Measurements from ENCODE around the gene HCK.

HCK gene

GRCh38 chr20:32111156-32111686 is 59.2 kb downstream of the HCK start:
- H3K36me3 ChIP-seq (ENCODE audit: control insufficient read depth in 2 of 2, insufficient read depth in 1 of 2, low read length in 2 of 2), result peaks cover 0 to 15% of the 10 kb centered on the region in 2 experiments; a peak in 1 of 3 replicates
- no peak overlapping the region for H3K4me3 ChIP-seq (ENCODE audit: low read depth, low read length)
- H3K4me1 ChIP-seq (ENCODE audit: control insufficient read depth, insufficient read depth, low read length), result 0 out of 2 replicates have a peak, but pooled peaks cover 3% of the 10 kb centered on the region
- no peak overlapping the region for H3K27ac ChIP-seq (ENCODE audit: extremely low read depth, low read depth, low read length)
- no peak for TF ChIP-seq ZNF830 (tag by site-specific recombination; IDR thresholded peaks at IDR 0.05; ENCODE audit: low read depth)
- TF ChIP-seq, protein P1, sequence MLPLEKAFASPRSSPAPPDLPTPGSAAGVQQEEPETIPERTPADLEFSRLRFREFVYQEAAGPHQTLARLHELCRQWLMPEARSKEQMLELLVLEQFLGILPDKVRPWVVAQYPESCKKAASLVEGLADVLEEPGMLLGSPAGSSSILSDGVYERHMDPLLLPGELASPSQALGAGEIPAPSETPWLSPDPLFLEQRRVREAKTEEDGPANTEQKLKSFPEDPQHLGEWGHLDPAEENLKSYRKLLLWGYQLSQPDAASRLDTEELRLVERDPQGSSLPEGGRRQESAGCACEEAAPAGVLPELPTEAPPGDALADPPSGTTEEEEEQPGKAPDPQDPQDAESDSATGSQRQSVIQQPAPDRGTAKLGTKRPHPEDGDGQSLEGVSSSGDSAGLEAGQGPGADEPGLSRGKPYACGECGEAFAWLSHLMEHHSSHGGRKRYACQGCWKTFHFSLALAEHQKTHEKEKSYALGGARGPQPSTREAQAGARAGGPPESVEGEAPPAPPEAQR (tag by site-specific recombination; IDR thresholded peaks at IDR 0.05), result no peak
- TF ChIP-seq PRDM1 (tag by site-specific recombination; IDR thresholded peaks at IDR 0.05), result no peak
- TF ChIP-seq ZNF529 (tag by site-specific recombination; IDR thresholded peaks at IDR 0.05; ENCODE audit: insufficient replicate concordance), result no peak
- TF ChIP-seq, protein P2, sequence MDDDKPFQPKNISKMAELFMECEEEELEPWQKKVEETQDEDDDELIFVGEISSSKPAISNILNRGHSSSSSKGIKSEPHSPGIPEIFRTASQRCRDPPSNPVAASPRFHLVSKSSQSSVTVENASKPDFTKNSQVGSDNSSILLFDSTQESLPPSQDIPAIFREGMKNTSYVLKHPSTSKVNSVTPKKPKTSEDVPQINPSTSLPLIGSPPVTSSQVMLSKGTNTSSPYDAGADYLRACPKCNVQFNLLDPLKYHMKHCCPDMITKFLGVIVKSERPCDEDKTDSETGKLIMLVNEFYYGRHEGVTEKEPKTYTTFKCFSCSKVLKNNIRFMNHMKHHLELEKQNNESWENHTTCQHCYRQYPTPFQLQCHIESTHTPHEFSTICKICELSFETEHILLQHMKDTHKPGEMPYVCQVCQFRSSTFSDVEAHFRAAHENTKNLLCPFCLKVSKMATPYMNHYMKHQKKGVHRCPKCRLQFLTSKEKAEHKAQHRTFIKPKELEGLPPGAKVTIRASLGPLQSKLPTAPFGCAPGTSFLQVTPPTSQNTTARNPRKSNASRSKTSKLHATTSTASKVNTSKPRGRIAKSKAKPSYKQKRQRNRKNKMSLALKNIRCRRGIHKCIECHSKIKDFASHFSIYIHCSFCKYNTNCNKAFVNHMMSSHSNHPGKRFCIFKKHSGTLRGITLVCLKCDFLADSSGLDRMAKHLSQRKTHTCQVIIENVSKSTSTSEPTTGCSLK (tag by site-specific recombination; IDR thresholded peaks at IDR 0.05), result no peak
- TF ChIP-seq SCRT2 (tag by site-specific recombination; IDR thresholded peaks at IDR 0.05), result no peak
- TF ChIP-seq ZNF335 (tag by site-specific recombination; conservative IDR thresholded peaks at IDR 0.05), result no peak
- no peak for TF ChIP-seq WT1 (tag by site-specific recombination; IDR thresholded peaks at IDR 0.05)
- no peak for TF ChIP-seq HOXA7 (CRISPR knock-in tag; IDR thresholded peaks at IDR 0.05; ENCODE audit: borderline replicate concordance)
- TF ChIP-seq ZNF354C (tag by site-specific recombination; IDR thresholded peaks at IDR 0.05; ENCODE audit: borderline replicate concordance, low read depth), result no peak
- TF ChIP-seq MYNN (tag by site-specific recombination; IDR thresholded peaks at IDR 0.05; ENCODE audit: borderline replicate concordance), result no peak
- no peak for TF ChIP-seq ZNF660 (tag by site-specific recombination; IDR thresholded peaks at IDR 0.05)
- TF ChIP-seq GLIS2 (tag by site-specific recombination; IDR thresholded peaks at IDR 0.05), result no peak
- no peak for TF ChIP-seq ZNF324 (tag by site-specific recombination; IDR thresholded peaks at IDR 0.05)
- TF ChIP-seq ZNF391 (tag by site-specific recombination; IDR thresholded peaks at IDR 0.05; ENCODE audit: borderline replicate concordance, low read depth), result no peak
- no peak for TF ChIP-seq PRDM6 (tag by site-specific recombination; IDR thresholded peaks at IDR 0.05)
- no peak for TF ChIP-seq ATF2 (tag by site-specific recombination; IDR thresholded peaks at IDR 0.05; ENCODE audit: low read depth)
- no peak for TF ChIP-seq ZNF24 (tag by site-specific recombination; IDR thresholded peaks at IDR 0.05)
- TF ChIP-seq ZNF221 (tag by site-specific recombination; IDR thresholded peaks at IDR 0.05; ENCODE audit: borderline replicate concordance), result no peak
- ChIA-PET CTCF (interaction anchor here (2.1 kb wide), 1 partner anchor 19 kb away, joined by 12 read pairs; no protein-coding TSS in a partner anchor), POLR2A (no interaction called here)
- H3K9me3 ChIP-seq (ENCODE audit: control insufficient read depth, insufficient read depth, low read depth, low read length), result no peaks in the 10 kb centered on the region

Data from HEK293 (cell line).